GM23338 (cell line): ENCODE results near the gene DCDC1. TPM values are rescaled to one million over a fixed set of nuclear protein-coding genes. Genes with fewer than 3 reads are reported as not detected.

Experiments used
- ATAC-seq: fragments of 200-7000 bp; cut with Tn5 transposase; 3 replicates; pipeline ENCODE4 v1.9.1; 2020
- DNase-seq: peaks from one replicate; pipeline ENCODE4 v3.0.0-alpha.2; 2015; ENCODE audit warnings: low spot score
- H2AFZ ChIP-seq: fragments of 200-600 bp; sonication (generic); 2 replicates; pipeline ENCODE4 v1.8.0; 2016; ENCODE audit warnings: antibody characterized with exemption, mild to moderate bottlenecking, moderate library complexity
- H3F3A ChIP-seq: fragments of 200-600 bp; sonication (generic); replicated peaks from 2 replicates; pipeline ENCODE4 v1.8.0; 2017; ENCODE audit warnings: antibody characterized with exemption, mixed run types, low read depth
- H3K27ac ChIP-seq: fragments of 200-600 bp; sonication (generic); 2 replicates; pipeline ENCODE4 v1.6.1; 2016; ENCODE audit warnings: low read depth
- H3K27me3 ChIP-seq: fragments of 200-600 bp; sonication (generic); 2 replicates; pipeline ENCODE4 v1.8.0; 2016; ENCODE audit warnings: mild to moderate bottlenecking, mixed run types, moderate library complexity; ENCODE audit not compliant: insufficient read depth
- H3K36me3 ChIP-seq: fragments of 200-600 bp; sonication (generic); 2 replicates; pipeline ENCODE4 v1.8.0; 2016; ENCODE audit warnings: mild to moderate bottlenecking; ENCODE audit not compliant: insufficient read depth
- H3K4me1 ChIP-seq: fragments of 200-600 bp; sonication (generic); 2 replicates; pipeline ENCODE4 v1.8.0; 2016; ENCODE audit warnings: mild to moderate bottlenecking, moderate library complexity; ENCODE audit not compliant: insufficient read depth
- H3K4me2 ChIP-seq: fragments of 200-600 bp; sonication (generic); 2 replicates; pipeline ENCODE4 v1.7.1; 2017; ENCODE audit warnings: mixed run types
- H3K4me3 ChIP-seq: fragments of 200-600 bp; sonication (generic); 2 replicates; pipeline ENCODE4 v1.6.1; 2016; ENCODE audit warnings: mixed run types
- H3K79me2 ChIP-seq: fragments of 200-600 bp; sonication (generic); replicated peaks from 2 replicates; pipeline ENCODE4 v1.8.0; 2017; ENCODE audit warnings: mild to moderate bottlenecking; ENCODE audit not compliant: insufficient read depth
- H3K9me2 ChIP-seq: fragments of 200-600 bp; sonication (generic); 2 replicates; pipeline ENCODE4 v1.8.0; 2017; ENCODE audit not compliant: insufficient read depth
- H4K20me1 ChIP-seq: fragments of 200-600 bp; sonication (generic); replicated peaks from 2 replicates; pipeline ENCODE4 v1.8.0; 2017; ENCODE audit warnings: mild to moderate bottlenecking; ENCODE audit not compliant: insufficient read depth
- H3K27ac Mint-ChIP-seq: 2 replicates; pipeline ENCODE4 v1.8.0; 2020; ENCODE audit warnings: inconsistent platforms, mild to moderate bottlenecking, moderate library complexity, mixed read lengths
- H3K27me3 Mint-ChIP-seq: 3 replicates; pipeline ENCODE4 v1.8.0; 2022; ENCODE audit warnings: low read depth, mild to moderate bottlenecking, moderate library complexity, mixed read lengths, inconsistent platforms; ENCODE audit not compliant: insufficient read depth, poor library complexity
- H3K36me3 Mint-ChIP-seq: 3 replicates; pipeline ENCODE4 v1.8.0; 2021; ENCODE audit warnings: low read depth, mild to moderate bottlenecking, inconsistent platforms, moderate library complexity, mixed read lengths
- H3K4me1 Mint-ChIP-seq: 3 replicates; pipeline ENCODE4 v1.8.0; 2020; ENCODE audit warnings: mild to moderate bottlenecking, inconsistent platforms, mixed read lengths
- H3K4me3 Mint-ChIP-seq: 3 replicates; pipeline ENCODE4 v1.8.0; 2021; ENCODE audit warnings: moderate library complexity, mild to moderate bottlenecking, inconsistent platforms, mixed read lengths
- H3K9me3 Mint-ChIP-seq: 3 replicates; pipeline ENCODE4 v1.8.0; 2020; ENCODE audit warnings: moderate library complexity, mild to moderate bottlenecking, inconsistent platforms, mixed read lengths
- CREB1 ChIP-seq: fragments of 250-450 bp; sonication (Bioruptor Pico); IDR thresholded peaks from 2 replicates; pipeline ENCODE4 v1.5.0; 2020; ENCODE audit warnings: low read depth, mild to moderate bottlenecking, moderate library complexity
- CTCF ChIP-seq, 2 experiments: fragments of 200-600 bp in 1 of 2; sonication (generic) in 1 of 2; conservative IDR thresholded peaks; 2 replicates each; pipeline versions ENCODE4 v1.5.1 to v1.6.1; 2016 to 2017; ENCODE audit warnings: antibody characterized with exemption in 2 of 2, low read depth in 2 of 2, mild to moderate bottlenecking in 2 of 2, moderate library complexity in 1 of 2
- ETS1 ChIP-seq: IDR thresholded peaks from 2 replicates; pipeline ENCODE4 v1.6.1; 2016; ENCODE audit warnings: antibody characterized with exemption
- EZH2 ChIP-seq: fragments of 200-600 bp; sonication (generic); IDR thresholded peaks from one replicate; pipeline ENCODE4 v1.8.0; 2017; ENCODE audit warnings: antibody characterized with exemption, mild to moderate bottlenecking, low read depth; ENCODE audit not compliant: unreplicated experiment
- EZH2phosphoT487 ChIP-seq: fragments of 200-600 bp; sonication (generic); IDR thresholded peaks from one replicate; pipeline ENCODE4 v1.8.1; 2018; ENCODE audit warnings: antibody characterized with exemption; ENCODE audit not compliant: unreplicated experiment
- JUNB ChIP-seq: IDR thresholded peaks from one replicate; pipeline ENCODE4 v1.6.1; 2016; ENCODE audit warnings: antibody characterized with exemption; ENCODE audit not compliant: unreplicated experiment
- NANOG ChIP-seq: IDR thresholded peaks from 2 replicates; pipeline ENCODE4 v1.6.1; 2016; ENCODE audit warnings: antibody characterized with exemption, borderline replicate concordance
- POLR2AphosphoS5 ChIP-seq: IDR thresholded peaks from 2 replicates; pipeline ENCODE4 v1.6.1; 2016; ENCODE audit warnings: antibody characterized with exemption, low read depth
- STAT1 ChIP-seq: IDR thresholded peaks from one replicate; pipeline ENCODE4 v1.6.1; 2016; ENCODE audit warnings: antibody characterized with exemption; ENCODE audit not compliant: unreplicated experiment
- ZNF114 ChIP-seq: fragments of 250-450 bp; sonication (Bioruptor Pico); IDR thresholded peaks from 2 replicates; pipeline ENCODE4 v1.5.0; 2020; ENCODE audit warnings: mild to moderate bottlenecking, moderate library complexity
- ZNF331 ChIP-seq: fragments of 250-450 bp; sonication (Bioruptor Pico); IDR thresholded peaks from 2 replicates; pipeline ENCODE4 v1.5.0; 2020; ENCODE audit warnings: low read depth, mild to moderate bottlenecking, moderate library complexity
- ZNF462 ChIP-seq: fragments of 250-450 bp; sonication (Bioruptor Pico); IDR thresholded peaks from 2 replicates; pipeline ENCODE4 v1.5.0; 2020; ENCODE audit warnings: mild to moderate bottlenecking, moderate library complexity
- polyA plus RNA-seq: library from polyadenylated mRNA; unstranded; fragments of >200 nt; fragmentation: Nextera tagmentation; extraction: Ambion mirVana; gene quantifications from 2 replicates; pipeline ENCODE4 v1.2.1, GENCODE V29; 2016
- total RNA-seq: library from RNA; depleted of rRNA; stranded (reverse); fragments of >200 nt; shearing (Covaris generic); gene quantifications from 2 replicates; pipeline ENCODE4 v1.2.3, GENCODE V29; 2014
- TF ChIP-seq, protein P1 (sequence below): IDR thresholded peaks from one replicate; pipeline ENCODE4 v1.6.1; 2018; ENCODE audit warnings: antibody characterized with exemption; ENCODE audit not compliant: unreplicated experiment

DCDC1 gene
- total and polyA plus RNA-seq, 2 experiments from 2014 or later = 0.56 to 0.58 TPM

- H3K36me3 ChIP-seq = no peaks in the 10 kb centered on the region
- H3K27ac Mint-ChIP-seq = no peak overlapping the region
- H3K4me1 Mint-ChIP-seq = no peaks in the 10 kb centered on the region
- ATAC-seq = no peak
- no peaks in the 10 kb centered on the region for H3K4me1 ChIP-seq
- H3K27ac ChIP-seq = no peak overlapping the region
- H3K27me3 ChIP-seq = no peaks in the 10 kb centered on the region
- H3K27me3 Mint-ChIP-seq = no peaks in the 10 kb centered on the region
- H3F3A ChIP-seq = no peaks in the 10 kb centered on the region
- DNase-seq = no peak
- no peaks in the 10 kb centered on the region for H3K36me3 Mint-ChIP-seq
- no peak overlapping the region for H3K4me3 ChIP-seq
- H4K20me1 ChIP-seq = no peaks in the 10 kb centered on the region
- no peak overlapping the region for H3K4me2 ChIP-seq
- H3K79me2 ChIP-seq = no peaks in the 10 kb centered on the region
- TF ChIP-seq CREB1 (no peak), JUNB (no peak), CTCF (conservative IDR thresholded peaks at IDR 0.05; ENCODE audit: low read depth in 2 of 2) (no peak), ZNF462 (no peak), EZH2phosphoT487 (no peak), NANOG (no peak), ZNF114 (no peak), POLR2AphosphoS5 (no peak), EZH2 (no peak), ZNF331 (CRISPR knock-in tag) (no peak), STAT1 (no peak), ETS1 (no peak)
- TF ChIP-seq, protein P1, sequence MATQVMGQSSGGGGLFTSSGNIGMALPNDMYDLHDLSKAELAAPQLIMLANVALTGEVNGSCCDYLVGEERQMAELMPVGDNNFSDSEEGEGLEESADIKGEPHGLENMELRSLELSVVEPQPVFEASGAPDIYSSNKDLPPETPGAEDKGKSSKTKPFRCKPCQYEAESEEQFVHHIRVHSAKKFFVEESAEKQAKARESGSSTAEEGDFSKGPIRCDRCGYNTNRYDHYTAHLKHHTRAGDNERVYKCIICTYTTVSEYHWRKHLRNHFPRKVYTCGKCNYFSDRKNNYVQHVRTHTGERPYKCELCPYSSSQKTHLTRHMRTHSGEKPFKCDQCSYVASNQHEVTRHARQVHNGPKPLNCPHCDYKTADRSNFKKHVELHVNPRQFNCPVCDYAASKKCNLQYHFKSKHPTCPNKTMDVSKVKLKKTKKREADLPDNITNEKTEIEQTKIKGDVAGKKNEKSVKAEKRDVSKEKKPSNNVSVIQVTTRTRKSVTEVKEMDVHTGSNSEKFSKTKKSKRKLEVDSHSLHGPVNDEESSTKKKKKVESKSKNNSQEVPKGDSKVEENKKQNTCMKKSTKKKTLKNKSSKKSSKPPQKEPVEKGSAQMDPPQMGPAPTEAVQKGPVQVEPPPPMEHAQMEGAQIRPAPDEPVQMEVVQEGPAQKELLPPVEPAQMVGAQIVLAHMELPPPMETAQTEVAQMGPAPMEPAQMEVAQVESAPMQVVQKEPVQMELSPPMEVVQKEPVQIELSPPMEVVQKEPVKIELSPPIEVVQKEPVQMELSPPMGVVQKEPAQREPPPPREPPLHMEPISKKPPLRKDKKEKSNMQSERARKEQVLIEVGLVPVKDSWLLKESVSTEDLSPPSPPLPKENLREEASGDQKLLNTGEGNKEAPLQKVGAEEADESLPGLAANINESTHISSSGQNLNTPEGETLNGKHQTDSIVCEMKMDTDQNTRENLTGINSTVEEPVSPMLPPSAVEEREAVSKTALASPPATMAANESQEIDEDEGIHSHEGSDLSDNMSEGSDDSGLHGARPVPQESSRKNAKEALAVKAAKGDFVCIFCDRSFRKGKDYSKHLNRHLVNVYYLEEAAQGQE = no peak
- peaks cover 3% of the 10 kb centered on the region; the same call in 1 of the 2 replicates for H3K9me2 ChIP-seq
- no peak overlapping the region for H3K4me3 Mint-ChIP-seq
- no peaks in the 10 kb centered on the region for H3K9me3 Mint-ChIP-seq
- H2AFZ ChIP-seq = no peak overlapping the region
Measured at GRCh38 chr11:30823119-30823518, 546.4 kb downstream of the DCDC1 start.
